OCI-LY1 (cell line): Measurements from ENCODE around the gene MALT1.

Experiments used
- EZH2 ChIP-seq: fragments of 200-600 bp; sonication (generic), shearing (Covaris generic); IDR thresholded peaks from 2 replicates; pipeline ENCODE4 v1.8.0; 2017; ENCODE audit warnings: borderline replicate concordance, mixed run types, mild to moderate bottlenecking, antibody characterized with exemption, low read length, moderate library complexity, mixed read lengths
- TF ChIP-seq, protein P1 (sequence below): fragments of 200-600 bp; sonication (generic), shearing (Covaris generic); IDR thresholded peaks from 2 replicates; pipeline ENCODE4 v1.5.1; 2017; ENCODE audit warnings: mild to moderate bottlenecking, antibody characterized with exemption, low read length, moderate library complexity, mixed read lengths

GRCh38 chr18:58770601-58771000, 99.3 kb downstream of the MALT1 start:
- TF ChIP-seq, protein P1, sequence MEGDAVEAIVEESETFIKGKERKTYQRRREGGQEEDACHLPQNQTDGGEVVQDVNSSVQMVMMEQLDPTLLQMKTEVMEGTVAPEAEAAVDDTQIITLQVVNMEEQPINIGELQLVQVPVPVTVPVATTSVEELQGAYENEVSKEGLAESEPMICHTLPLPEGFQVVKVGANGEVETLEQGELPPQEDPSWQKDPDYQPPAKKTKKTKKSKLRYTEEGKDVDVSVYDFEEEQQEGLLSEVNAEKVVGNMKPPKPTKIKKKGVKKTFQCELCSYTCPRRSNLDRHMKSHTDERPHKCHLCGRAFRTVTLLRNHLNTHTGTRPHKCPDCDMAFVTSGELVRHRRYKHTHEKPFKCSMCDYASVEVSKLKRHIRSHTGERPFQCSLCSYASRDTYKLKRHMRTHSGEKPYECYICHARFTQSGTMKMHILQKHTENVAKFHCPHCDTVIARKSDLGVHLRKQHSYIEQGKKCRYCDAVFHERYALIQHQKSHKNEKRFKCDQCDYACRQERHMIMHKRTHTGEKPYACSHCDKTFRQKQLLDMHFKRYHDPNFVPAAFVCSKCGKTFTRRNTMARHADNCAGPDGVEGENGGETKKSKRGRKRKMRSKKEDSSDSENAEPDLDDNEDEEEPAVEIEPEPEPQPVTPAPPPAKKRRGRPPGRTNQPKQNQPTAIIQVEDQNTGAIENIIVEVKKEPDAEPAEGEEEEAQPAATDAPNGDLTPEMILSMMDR: no peak
- TF ChIP-seq EZH2: no peak
